ENCODE results near the gene SLC7A11.

Gene SLC7A11

GRCh38 chr4:138138774-138139173 is 103.4 kb downstream of the SLC7A11 start:
- no peak for TF ChIP-seq ZFX (IDR thresholded peaks at IDR 0.05)
- TF ChIP-seq, protein P1, sequence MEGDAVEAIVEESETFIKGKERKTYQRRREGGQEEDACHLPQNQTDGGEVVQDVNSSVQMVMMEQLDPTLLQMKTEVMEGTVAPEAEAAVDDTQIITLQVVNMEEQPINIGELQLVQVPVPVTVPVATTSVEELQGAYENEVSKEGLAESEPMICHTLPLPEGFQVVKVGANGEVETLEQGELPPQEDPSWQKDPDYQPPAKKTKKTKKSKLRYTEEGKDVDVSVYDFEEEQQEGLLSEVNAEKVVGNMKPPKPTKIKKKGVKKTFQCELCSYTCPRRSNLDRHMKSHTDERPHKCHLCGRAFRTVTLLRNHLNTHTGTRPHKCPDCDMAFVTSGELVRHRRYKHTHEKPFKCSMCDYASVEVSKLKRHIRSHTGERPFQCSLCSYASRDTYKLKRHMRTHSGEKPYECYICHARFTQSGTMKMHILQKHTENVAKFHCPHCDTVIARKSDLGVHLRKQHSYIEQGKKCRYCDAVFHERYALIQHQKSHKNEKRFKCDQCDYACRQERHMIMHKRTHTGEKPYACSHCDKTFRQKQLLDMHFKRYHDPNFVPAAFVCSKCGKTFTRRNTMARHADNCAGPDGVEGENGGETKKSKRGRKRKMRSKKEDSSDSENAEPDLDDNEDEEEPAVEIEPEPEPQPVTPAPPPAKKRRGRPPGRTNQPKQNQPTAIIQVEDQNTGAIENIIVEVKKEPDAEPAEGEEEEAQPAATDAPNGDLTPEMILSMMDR (conservative IDR thresholded peaks at IDR 0.05) = no peak
- H3K27ac ChIP-seq = no peak overlapping the region

GRCh38 chr4:138135610-138136009 is 106.5 kb downstream of the SLC7A11 start:
- TF ChIP-seq ZFX (IDR thresholded peaks at IDR 0.05) = no peak
- TF ChIP-seq, protein P1 (conservative IDR thresholded peaks at IDR 0.05) = no peak
- no peak overlapping the region for H3K27ac ChIP-seq

GRCh38 chr4:138118270-138118669 is 123.9 kb downstream of the SLC7A11 start:
- TF ChIP-seq, protein P1 (conservative IDR thresholded peaks at IDR 0.05) = no peak
- no peak for TF ChIP-seq ZFX (IDR thresholded peaks at IDR 0.05)
- no peak overlapping the region for H3K27ac ChIP-seq

DNA sequence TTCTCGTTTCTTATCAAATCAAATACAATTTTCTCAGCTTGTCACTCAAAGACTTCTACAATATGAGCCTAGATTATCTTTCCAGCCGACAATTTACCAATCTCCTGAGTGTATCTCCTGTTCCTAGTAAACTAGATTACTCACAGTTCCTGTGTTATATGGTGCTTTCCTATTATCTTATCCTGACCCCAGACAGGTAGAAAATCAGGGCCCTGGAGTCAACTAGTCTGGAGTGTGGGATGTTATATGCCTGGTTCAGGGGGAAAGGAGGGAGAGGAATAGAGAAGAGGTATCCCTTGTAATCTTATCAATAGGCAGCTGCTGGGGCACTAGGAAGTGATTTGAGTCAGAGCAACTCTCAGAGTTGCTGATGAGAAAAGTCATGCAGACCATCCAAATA is 127.1 kb downstream of the SLC7A11 start:
- no peak overlapping the region for H3K27ac ChIP-seq
- TF ChIP-seq, protein P1 (conservative IDR thresholded peaks at IDR 0.05) = no peak
- no peak for TF ChIP-seq ZFX (IDR thresholded peaks at IDR 0.05)

DNA sequence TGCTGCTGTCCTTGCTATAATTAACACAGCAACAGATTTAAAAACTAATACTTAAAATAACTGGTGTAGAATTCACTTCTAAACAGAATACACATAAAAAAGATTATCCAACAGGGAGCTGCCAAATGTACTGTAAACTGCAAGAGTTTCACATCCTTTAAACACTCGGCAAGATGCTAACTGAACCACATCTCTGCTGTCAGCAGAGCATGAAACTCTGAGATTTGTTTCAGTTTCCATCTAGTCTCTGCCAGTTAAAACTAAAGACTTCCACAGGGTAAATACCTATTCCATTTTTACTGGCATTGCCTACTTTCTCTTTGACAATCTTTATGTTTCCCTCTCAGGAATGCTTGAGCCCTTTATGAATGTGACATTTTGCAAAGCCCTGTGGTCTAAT is 127.7 kb downstream of the SLC7A11 start:
- H3K27ac ChIP-seq = no peak overlapping the region
- TF ChIP-seq ZFX (IDR thresholded peaks at IDR 0.05) = no peak
- TF ChIP-seq, protein P1 (conservative IDR thresholded peaks at IDR 0.05) = no peak

Data from C4-2B (cell line).